IPS-NIHi7 (cell line): ENCODE data around the gene RALGAPB.
A peak's percentile ranks its signal among the peaks of the same experiment; 100 is the strongest.

Source experiments
- DNase-seq: peaks from one replicate; pipeline ENCODE4 v3.0.0; 2012; ENCODE audit warnings: mixed read lengths; ENCODE audit errors: extremely low spot score

RALGAPB gene

DNA sequence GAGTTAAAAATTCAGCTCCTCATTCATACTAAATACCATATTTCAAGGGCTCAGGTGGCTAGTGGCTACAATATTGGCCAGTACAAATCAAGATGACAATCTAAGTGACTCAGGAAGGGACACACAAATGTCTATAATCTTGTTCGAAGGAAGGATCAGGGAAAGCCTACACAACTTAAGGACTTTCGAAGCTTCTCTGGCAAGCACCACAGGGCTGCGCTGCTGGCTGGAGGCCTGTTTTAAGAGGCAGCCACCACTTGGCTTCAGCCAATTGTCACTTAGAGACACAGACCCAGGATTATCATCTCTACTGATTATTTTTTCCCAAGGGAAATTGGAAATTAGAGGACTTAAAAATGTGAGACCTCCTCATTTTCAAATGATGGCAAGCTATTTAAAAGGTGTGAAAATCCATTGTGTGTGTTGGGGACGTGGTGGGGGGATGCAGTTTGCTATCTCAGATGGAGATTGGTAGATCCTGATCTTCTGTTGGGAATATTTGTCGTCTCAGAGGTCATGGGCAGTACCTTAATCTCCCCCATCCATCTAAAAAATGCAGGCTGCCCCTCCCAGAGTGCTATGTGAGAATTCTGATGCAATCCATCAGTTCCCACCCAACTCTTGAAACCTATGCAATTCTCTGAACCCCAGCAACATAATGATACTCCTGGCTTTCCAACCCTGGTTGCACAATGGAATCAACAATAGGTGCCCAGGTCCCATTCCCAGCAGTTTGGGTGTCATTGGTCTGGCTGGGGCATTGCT, 140.3 kb downstream of the RALGAPB start:
- no peak for DNase-seq

DNA sequence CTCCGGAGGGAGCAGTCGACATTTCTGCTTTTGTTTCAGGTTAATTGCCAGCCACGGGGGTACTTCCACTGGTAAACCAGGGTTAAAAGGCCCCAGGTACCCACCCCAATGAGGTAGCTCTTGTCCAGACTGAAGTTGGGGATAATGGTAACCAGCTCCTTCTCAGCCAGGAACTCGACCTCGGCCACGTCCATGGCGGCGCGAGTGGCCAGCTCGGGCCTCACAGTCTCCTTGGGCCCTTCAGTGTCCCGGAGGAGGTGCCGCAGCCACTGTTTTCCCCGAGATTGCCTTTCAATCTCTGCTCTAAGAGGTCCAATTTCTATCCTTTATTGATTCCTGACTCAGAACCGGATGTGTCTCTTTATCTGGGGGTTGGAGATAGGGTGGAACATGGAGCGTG, 142.6 kb downstream of the RALGAPB start:
- DNase-seq: no peak

DNA sequence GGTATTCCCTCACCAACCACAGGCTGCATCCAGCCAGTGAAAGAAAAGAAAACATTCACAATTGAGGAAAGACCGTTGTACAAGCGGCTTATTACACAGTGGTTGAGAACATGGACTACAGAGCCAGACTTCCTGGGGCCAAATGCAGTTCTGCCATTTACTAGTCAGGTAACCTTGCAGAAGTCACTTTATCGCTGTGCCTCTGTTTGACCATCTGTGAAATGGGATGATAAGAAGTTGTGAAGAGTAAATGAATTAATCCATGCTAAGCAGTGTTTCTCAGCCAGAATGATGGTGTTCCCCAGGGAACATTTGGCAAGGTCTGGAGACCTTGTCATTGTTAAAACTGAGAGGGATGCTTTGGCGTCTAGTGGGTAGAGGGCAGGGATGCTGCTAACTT, 143.8 kb downstream of the RALGAPB start:
- no peak for DNase-seq

DNA sequence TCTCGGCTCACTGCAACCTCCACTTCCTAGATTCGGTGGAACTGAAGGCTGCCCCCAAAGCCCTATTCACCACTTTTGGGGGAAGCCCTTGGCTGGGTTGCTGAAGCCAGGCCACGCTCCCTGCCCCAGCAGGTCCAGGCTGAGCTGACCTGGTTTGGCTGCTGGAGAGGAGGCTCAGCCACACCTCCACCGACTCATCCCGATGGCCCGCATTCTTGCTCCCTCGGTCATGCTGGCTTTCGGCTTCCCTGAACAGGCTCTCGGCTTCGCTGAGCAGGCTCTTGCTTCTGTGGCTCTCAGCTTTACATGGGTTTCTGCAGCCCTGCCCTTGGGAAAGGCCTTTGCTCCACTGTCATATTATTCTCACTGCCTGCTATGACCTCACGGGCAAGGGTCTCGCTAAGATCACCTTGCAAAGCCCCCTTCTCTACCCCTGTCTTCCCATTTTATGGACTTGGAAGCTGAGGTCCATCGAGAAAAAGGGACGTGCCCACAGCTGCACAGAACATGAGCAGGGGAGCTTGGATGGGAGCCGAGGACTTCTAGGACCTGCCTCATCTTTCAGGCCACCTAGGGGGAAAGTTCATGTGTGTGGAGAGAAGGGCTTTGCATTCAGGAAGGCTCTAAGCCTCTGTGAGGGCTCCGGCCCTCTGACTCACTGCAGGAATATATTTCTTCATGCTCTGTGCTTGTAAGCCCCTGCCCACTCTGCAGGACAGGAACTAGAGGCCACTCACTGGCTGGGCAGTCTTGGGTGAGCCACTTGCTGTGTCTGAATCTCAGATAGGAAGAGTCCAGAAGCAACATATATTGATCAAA, 144.6 kb downstream of the RALGAPB start:
- peak; percentile 79 for DNase-seq

DNA sequence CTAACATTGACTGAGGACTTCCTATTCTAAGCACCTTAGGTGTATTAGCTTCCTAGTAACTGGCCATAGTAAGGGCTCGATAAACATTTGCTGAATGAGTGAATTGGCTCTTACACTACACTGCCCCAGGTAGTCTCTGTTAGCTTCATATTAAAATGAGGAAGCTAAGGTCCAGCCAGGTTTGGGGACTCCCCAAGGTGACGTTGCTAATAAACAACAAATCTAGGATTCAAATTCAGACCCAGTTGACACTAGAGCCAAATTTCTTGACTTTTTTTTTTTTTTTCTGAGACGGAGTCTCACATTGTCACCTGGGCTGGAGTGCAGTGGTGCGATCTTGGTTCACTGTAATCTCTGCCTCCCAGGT, 145.2 kb downstream of the RALGAPB start:
- DNase-seq: no peak

DNA sequence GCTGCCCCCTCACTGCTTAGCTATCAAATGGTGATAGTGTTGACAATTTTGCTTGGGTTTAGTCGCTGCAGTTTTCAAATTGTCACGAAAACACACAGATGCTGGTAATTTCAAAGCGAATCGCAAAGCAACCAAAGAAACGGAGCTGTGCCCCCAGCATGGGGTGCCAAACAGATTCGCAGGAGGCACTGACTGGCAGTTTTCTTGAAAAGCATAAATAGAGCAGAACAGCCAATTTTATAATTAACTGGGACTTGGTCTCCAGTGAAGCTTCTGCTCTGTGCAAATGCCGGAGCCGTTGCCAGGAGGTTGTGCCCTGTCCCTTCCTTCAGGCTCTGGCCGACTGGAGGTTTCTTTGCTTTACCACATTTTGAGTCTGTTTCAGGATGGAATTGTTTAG, 147.8 kb downstream of the RALGAPB start:
- no peak for DNase-seq

DNA sequence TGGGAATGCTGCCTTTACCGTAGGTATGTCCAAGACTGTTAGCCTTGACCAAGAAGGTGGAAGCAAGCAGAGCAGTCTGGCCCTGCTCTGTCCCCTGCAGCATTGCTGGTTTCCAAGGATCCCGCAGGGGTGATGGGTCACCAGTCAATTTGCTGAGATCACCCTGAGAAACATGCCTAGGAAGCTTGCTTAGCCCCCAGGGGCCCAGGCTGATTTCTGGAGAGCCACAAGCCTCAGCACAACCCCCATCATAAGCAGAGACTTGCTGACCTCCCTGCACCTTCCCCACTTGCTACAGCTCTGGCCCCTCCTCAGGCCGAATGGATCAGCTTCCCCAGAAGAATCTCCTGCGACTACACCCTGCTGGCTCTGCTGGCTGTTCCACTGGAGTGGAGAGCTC, 150.4 kb downstream of the RALGAPB start:
- no peak for DNase-seq

DNA sequence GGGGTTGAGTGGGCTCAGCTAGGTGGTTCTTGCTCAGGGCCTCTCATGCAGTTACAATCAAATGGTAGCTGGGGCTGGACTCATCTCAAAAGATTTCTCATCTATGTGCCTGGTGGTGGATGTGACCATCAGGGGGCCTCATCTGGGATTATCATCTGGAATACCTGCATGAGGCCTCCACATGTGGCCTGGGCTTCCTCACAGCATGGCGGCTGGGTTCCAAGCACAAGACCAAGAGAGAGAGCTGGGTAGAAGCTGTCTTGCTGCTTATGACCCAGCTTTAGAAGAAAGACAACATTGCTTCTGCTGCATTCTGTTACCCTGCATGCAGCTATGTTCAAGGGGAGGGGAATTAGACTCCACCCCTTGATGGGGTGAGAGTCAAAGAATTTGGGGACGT, 151.4 kb downstream of the RALGAPB start:
- no peak for DNase-seq

DNA sequence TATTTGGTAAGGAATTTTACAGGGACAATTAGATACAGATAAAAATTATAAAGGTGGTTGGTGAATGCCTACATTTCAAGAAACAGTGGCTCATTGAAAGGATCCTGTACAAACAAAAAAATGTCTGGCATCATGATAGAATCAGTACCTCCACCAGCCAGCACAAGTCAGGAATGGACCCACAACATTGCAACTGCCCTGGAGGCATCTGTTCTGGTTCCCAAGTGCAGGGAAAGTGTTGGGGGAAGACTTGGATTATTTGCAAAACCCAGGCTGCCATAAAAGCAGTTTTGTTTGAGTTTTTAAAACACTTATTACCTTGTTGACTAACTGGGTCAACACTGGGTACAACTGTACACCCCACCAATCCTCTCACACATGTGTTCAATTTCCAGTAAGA, 153.3 kb downstream of the RALGAPB start:
- no peak for DNase-seq

DNA sequence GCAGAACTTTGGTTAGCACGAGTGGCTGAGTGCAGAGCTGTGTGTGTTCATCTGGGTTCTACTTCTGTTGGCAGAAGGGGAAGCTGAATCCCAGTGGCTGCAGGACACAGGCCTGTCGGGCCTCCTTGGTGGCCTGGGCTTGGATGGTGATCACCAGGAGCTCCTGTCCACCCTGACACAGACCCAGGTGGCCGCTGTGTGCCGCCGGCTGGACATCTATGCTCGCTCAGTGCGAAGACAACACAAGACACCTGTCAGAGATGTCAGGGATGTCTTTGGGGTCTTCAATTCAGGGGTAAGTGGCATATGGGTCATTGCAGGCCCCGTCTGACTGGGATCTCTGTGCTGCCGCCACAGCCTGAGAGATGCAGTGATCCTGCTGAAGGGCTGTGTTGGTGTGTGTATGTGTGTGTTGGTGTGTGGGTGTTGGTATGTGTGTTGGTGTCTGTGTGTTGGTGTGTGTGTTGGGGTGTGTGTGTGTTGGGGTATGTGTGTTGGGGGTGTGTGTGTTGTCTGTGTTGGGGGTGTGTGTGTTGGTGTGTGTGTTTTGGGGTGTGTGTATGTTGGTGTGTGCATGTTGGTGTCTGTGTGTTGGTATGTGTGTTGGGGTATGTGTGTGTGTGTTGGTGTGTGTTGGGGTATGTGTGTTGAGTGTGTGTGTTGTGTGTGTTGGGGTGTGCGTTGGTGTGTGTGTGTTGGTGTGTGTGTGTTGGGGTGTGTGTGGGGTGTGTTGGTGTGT, 154.4 kb downstream of the RALGAPB start:
- no peak for DNase-seq
